ENCODE results near the gene MYL5. TPM values are rescaled to one million over a fixed set of nuclear protein-coding genes. Genes with fewer than 3 reads are reported as not detected.

MYL5 gene
- total and polyA plus RNA-seq, 12 donors = 3.3 to 8.1 (median 6.1) TPM

GRCh38 chr4:655464-656151 lies 18.7 kb upstream of the MYL5 start:
- TF ChIP-seq CTCF (IDR thresholded peaks at IDR 0.05) = no peak

GRCh38 chr4:656436-657337 lies 17.7 kb upstream of the MYL5 start:
- Histone ChIP-seq H3K4me3 (no peak overlapping the region), H3K27ac (no peak overlapping the region), H3K9me3 (no peaks in the 10 kb centered on the region), H3K36me3 (no peaks in the 10 kb centered on the region), H3K27me3 (peaks cover 0 to 36% (median 5%) of the 10 kb centered on the region in 7 donors), H3K4me1 (no peaks in the 10 kb centered on the region)
- ATAC-seq (peak in 2 of 8 donors; percentile 10 to 23), DNase-seq (no peak)
- intact Hi-C loops (cut with DNase I) = no loop called here
- TF ChIP-seq CTCF (IDR thresholded peaks at IDR 0.05) = no peak
- WGBS, 2 donors = 70 to 73% methylated on average over 58 of the region's 58 CpGs

More at GRCh38 chr4:655464-656151, 18.7 kb upstream of the MYL5 start:
- no peaks in the 10 kb centered on the region for H3K36me3 ChIP-seq
- 67 to 76% methylated on average over 25 to 26 of the region's 26 CpGs for WGBS, 2 donors
- DNase-seq (no peak), ATAC-seq (no peak)
- no peak overlapping the region for H3K27ac ChIP-seq
- no peaks in the 10 kb centered on the region for H3K4me1 ChIP-seq
- intact Hi-C loops (cut with DNase I) = no loop called here
- H3K4me3 ChIP-seq = no peak overlapping the region
- peaks cover 0 to 46% (median 13%) of the 10 kb centered on the region in 7 donors for H3K27me3 ChIP-seq
- no peaks in the 10 kb centered on the region for H3K9me3 ChIP-seq

GRCh38 chr4:657338-657833 lies 17.0 kb upstream of the MYL5 start:
- H3K4me1 ChIP-seq = no peaks in the 10 kb centered on the region
- no peak for TF ChIP-seq CTCF (IDR thresholded peaks at IDR 0.05)
- WGBS, 2 donors = 78 to 82% methylated on average over 21 to 23 of the region's 23 CpGs
- no peak overlapping the region for H3K27ac ChIP-seq
- no peaks in the 10 kb centered on the region for H3K9me3 ChIP-seq
- no peaks in the 10 kb centered on the region for H3K36me3 ChIP-seq
- no peak overlapping the region for H3K4me3 ChIP-seq
- peaks cover 0 to 29% (median 0%) of the 10 kb centered on the region in 7 donors for H3K27me3 ChIP-seq
- ATAC-seq = no peak
- intact Hi-C loops (cut with DNase I) = no loop called here
- DNase-seq = no peak

GRCh38 chr4:657834-658667 lies 16.3 kb upstream of the MYL5 start:
- TF ChIP-seq CTCF (IDR thresholded peaks at IDR 0.05) = no peak
- H3K4me1 ChIP-seq = peaks cover 0 to 2% (median 1%) of the 10 kb centered on the region in 9 donors
- DNase-seq (no peak), ATAC-seq (peak in 1 of 8 donors; percentile 9)
- WGBS, 2 donors = 84 to 86% methylated on average over 26 to 27 of the region's 27 CpGs
- H3K27me3 ChIP-seq = peaks cover 0 to 26% (median 0%) of the 10 kb centered on the region in 7 donors
- no peaks in the 10 kb centered on the region for H3K36me3 ChIP-seq
- H3K27ac ChIP-seq = no peak overlapping the region
- no peak overlapping the region for H3K4me3 ChIP-seq
- H3K9me3 ChIP-seq = no peaks in the 10 kb centered on the region
- intact Hi-C loops (cut with DNase I) = no loop called here
